Kidney (tissue), 14 donors: ENCODE data around the gene MYH11. TPM values are rescaled to one million over a fixed set of nuclear protein-coding genes. Genes with fewer than 3 reads are reported as not detected.
"Not testable (repeated sequence)": the region's sequence is repeated elsewhere in the genome, so short reads cannot be mapped to it uniquely, and the experiment has no call there.

Experiments
- DNase-seq, 5 donors: peaks; one replicate each; pipeline ENCODE4 v3.0.0-alpha.2; 2013 to 2020
- FAIRE-seq: peaks from 2 replicates; lab custom pipeline; 2012; peaks lifted over from hg19 to GRCh38; lab: Jason Lieb, UNC
- H3K27ac ChIP-seq, 2 donors: one replicate each; pipeline ENCODE4 v1.7.0; 2013; ENCODE audit warnings: low read depth in 2 of 2, low read length in 2 of 2, inconsistent platforms in 1 of 2
- H3K27me3 ChIP-seq: one replicate; pipeline ENCODE4 v1.7.1; 2013; ENCODE audit warnings: low read length, inconsistent platforms; ENCODE audit not compliant: control insufficient read depth, insufficient read depth
- H3K36me3 ChIP-seq, 3 donors: one replicate each; pipeline versions ENCODE4 v1.7.0 to v1.7.1; 2013; ENCODE audit warnings: low read length in 3 of 3, control low read depth in 1 of 3, inconsistent platforms in 1 of 3; ENCODE audit not compliant: insufficient read depth in 3 of 3, control insufficient read depth in 2 of 3
- H3K4me1 ChIP-seq, 3 donors: one replicate each; pipeline versions ENCODE4 v1.7.0 to v1.7.1; 2013; ENCODE audit warnings: low read length in 3 of 3, inconsistent platforms in 1 of 3, low read depth in 1 of 3; ENCODE audit not compliant: control insufficient read depth in 2 of 3, insufficient read depth in 2 of 3
- H3K4me3 ChIP-seq, 3 donors: one replicate each; pipeline versions ENCODE4 v1.7.0 to v1.8.1; 2013; ENCODE audit warnings: low read length in 3 of 3, control low read depth in 1 of 3, inconsistent platforms in 1 of 3
- H3K9ac ChIP-seq, 3 donors: one replicate each; pipeline versions ENCODE4 v1.7.0 to v1.7.1; 2013; ENCODE audit warnings: low read length in 3 of 3, control low read depth in 1 of 3, inconsistent platforms in 1 of 3
- H3K9me3 ChIP-seq, 3 donors: one replicate each; pipeline versions ENCODE4 v1.7.0 to v1.7.1; 2013; ENCODE audit warnings: low read length in 3 of 3, control low read depth in 1 of 3, inconsistent platforms in 1 of 3; ENCODE audit not compliant: control insufficient read depth in 2 of 3, insufficient read depth in 1 of 3
- CTCF ChIP-seq: IDR thresholded peaks from 3 replicates; pipeline ENCODE4 v1.5.1; 2012; ENCODE audit warnings: mild to moderate bottlenecking, moderate library complexity, borderline replicate concordance; ENCODE audit not compliant: insufficient read depth; ENCODE audit errors: extremely low read depth
- intact Hi-C: fragments of 100-400 bp; cut with DNase I; formaldehyde crosslinking; loops from one replicate; pipeline ENCODE4 v1.11.1; 2022
- polyA plus RNA-seq: library from polyadenylated mRNA; stranded (reverse); fragments of 350-450 nt; fragmentation: Illumina TruSeq; extraction: RNeasy Lipid Tissue Mini Kit (QIAGEN cat#74804); gene quantifications from one replicate; pipeline ENCODE4 v1.2.3, GENCODE V29; 2014; ENCODE audit warnings: low read depth, low replicate concordance; ENCODE audit not compliant: insufficient read depth
- total RNA-seq: library from RNA; stranded (reverse); fragmentation: NEBNext Ultra II Directional; extraction: Animal tissue kit (Norgen Biotek cat#: 25700); gene quantifications from one replicate; pipeline ENCODE4 v1.2.1, GENCODE V29; 2021
- donor health status: control.
- donor health status: control.
- donor health status: control.
- donor health status: control.
- donor health status: control.
- donor health status: DM: yes; HTN: yes; CAD: no.
- donor health status: Normal renal cell carcinoma (clear cell type).

MYH11 gene
- total and polyA plus RNA-seq, 2 donors from 2014 or later, result 40.2 to 175 TPM

DNA sequence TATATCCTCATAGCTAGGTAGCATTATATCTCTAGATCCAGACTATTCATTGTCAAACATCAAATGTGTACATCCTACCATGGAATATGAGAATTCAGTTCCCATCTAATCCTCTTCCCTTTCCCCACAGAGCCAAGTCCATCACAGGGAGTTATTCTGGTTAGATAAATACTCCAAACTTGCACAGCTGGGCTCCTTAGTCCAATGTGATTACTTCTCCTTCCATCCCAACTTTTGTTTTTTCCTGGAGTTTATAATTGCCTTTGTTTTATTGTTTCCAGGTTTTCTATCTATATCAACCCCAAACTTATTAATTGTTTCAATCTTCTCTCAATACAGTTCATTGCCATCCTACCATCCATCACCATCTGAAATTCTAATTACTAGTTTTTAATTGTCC, 59.9 kb downstream of the MYH11 start:
- H3K27ac ChIP-seq, result no peak overlapping the region
- FAIRE-seq (no peak), DNase-seq (no peak)
- H3K9ac ChIP-seq, result no peak overlapping the region
- TF ChIP-seq CTCF, result no peak
- H3K27me3 ChIP-seq, result no peaks in the 10 kb centered on the region
- no peak overlapping the region for H3K4me3 ChIP-seq
- H3K9me3 ChIP-seq, result peaks cover 0 to 4% (median 0%) of the 10 kb centered on the region in 3 donors
- H3K4me1 ChIP-seq, result no peaks in the 10 kb centered on the region
- no peaks in the 10 kb centered on the region for H3K36me3 ChIP-seq
- intact Hi-C loops, result no loop called here

DNA sequence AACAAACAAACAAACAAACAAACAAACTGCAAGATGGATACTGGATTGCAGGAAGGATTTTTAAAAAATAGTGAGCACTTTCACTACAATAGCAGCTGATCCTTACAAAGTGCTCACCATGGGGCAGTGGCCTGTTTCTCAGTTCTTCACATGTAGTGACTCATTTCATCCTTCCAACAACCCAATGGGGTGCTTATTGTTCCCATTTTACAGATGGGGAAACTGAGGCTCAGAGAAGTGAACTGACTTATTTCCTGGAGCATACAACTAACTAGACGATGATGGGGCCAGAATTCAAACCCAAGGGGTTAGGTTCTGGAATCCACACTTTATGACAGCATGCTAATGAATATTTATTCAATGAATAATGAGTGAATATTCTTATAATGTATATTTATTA, 61.2 kb downstream of the MYH11 start:
- intact Hi-C loops, result no loop called here
- Histone ChIP-seq H3K9me3 (peaks cover 0 to 4% (median 0%) of the 10 kb centered on the region in 3 donors), H3K4me1 (no peaks in the 10 kb centered on the region), H3K27me3 (no peaks in the 10 kb centered on the region), H3K4me3 (no peak overlapping the region), H3K27ac (no peak overlapping the region), H3K36me3 (no peaks in the 10 kb centered on the region), H3K9ac (no peak overlapping the region)
- TF ChIP-seq CTCF, result no peak
- no peak for DNase-seq
- no peak for FAIRE-seq

DNA sequence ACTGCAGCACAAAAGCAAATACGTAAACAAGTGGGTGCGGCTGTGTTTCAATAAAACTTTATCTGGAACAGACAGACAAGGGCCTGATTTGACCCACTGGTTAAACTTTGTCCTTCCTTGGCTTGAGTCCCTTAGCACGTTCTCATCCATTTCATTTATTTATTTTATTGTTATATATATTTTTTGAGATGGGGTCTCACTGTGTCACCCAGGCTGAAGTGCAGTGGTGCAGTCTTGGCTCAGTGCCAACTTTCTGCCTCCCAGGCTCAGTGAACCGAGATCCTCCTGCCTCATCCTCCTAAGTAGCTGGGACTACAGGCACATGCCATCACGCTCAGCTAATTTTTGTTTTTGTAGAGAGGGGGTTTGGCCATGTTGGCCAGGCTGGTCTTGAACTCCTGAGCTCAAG, 64.3 kb downstream of the MYH11 start:
- DNase-seq, result no peak
- no peak for FAIRE-seq
- Histone ChIP-seq H3K9ac (no peak overlapping the region), H3K27me3 (no peaks in the 10 kb centered on the region), H3K9me3 (peaks cover 0 to 4% (median 0%) of the 10 kb centered on the region in 3 donors), H3K36me3 (no peaks in the 10 kb centered on the region), H3K4me3 (no peak overlapping the region), H3K27ac (no peak overlapping the region), H3K4me1 (no peaks in the 10 kb centered on the region)
- intact Hi-C loops, result no loop called here
- no peak for TF ChIP-seq CTCF

GRCh38 chr16:15790458-15790857, 66.4 kb downstream of the MYH11 start:
- H3K27ac ChIP-seq, result no peak overlapping the region
- no peak for FAIRE-seq
- intact Hi-C loops, result no loop called here

GRCh38 chr16:15789816-15790215, 67.0 kb downstream of the MYH11 start:
- H3K9ac ChIP-seq, H3K27ac ChIP-seq, FAIRE-seq, DNase-seq, H3K27me3 ChIP-seq, H3K9me3 ChIP-seq, H3K4me3 ChIP-seq, intact Hi-C loops, H3K36me3 ChIP-seq, H3K4me1 ChIP-seq: not testable (repeated sequence)

More at GRCh38 chr16:15790458-15790857, 66.4 kb downstream of the MYH11 start:
- TF ChIP-seq CTCF, result no peak
- H3K9ac ChIP-seq, result no peak overlapping the region
- no peaks in the 10 kb centered on the region for H3K9me3 ChIP-seq
- H3K4me1 ChIP-seq, result no peaks in the 10 kb centered on the region
- no peaks in the 10 kb centered on the region for H3K27me3 ChIP-seq
- no peak overlapping the region for H3K4me3 ChIP-seq
- peak in 1 of 5 donors; percentile 32 for DNase-seq
- H3K36me3 ChIP-seq, result no peaks in the 10 kb centered on the region
